Endothelial cell of umbilical vein (primary cell): ENCODE measurements around the gene CDK5RAP2. TPM values are rescaled to one million over a fixed set of nuclear protein-coding genes. Genes with fewer than 3 reads are reported as not detected.

Experiments
- BruUV-seq: library from RNA; stranded (reverse); fragments of 400-500 nt; replicated peaks from 2 replicates; lab custom pipeline; 2021; lab: Mats Ljungman, UMichigan
- CTCF ChIA-PET: fragments of 300-600, 350-600 bp; sonication (Branson Sonifier 250); formaldehyde crosslinking; loops from one replicate; lab custom pipeline; 2021; ENCODE audit warnings: antibody characterized with exemption, inconsistent platforms; lab: Charles Lee
- POLR2A ChIA-PET: fragments of 300-600, 350-600 bp; sonication (Branson Sonifier 250); formaldehyde crosslinking; loops from one replicate; lab custom pipeline; 2021; ENCODE audit warnings: antibody characterized with exemption, inconsistent platforms; lab: Charles Lee
- DNase-seq: peaks from one replicate; pipeline ENCODE4 v3.0.0-alpha.2; 2011; ENCODE audit warnings: low read depth, low spot score
- FAIRE-seq: peaks from 2 replicates; lab custom pipeline; 2011; peaks lifted over from hg19 to GRCh38; lab: Jason Lieb, UNC
- H2AFZ ChIP-seq: 2 replicates; pipeline ENCODE4 v1.6.0; 2012; ENCODE audit warnings: low read depth, low read length, control low read depth, inconsistent platforms
- H3K27ac ChIP-seq: 2 replicates; pipeline ENCODE4 v1.5.1; 2011; ENCODE audit warnings: low read depth, mild to moderate bottlenecking, control low read depth, low read length, moderate library complexity; ENCODE audit not compliant: insufficient read depth
- H3K27me3 ChIP-seq, 2 experiments: 2 replicates each; pipeline versions ENCODE4 v1.6.0 to v1.6.1; 2011; ENCODE audit warnings: low read length in 2 of 2, mixed read lengths in 1 of 2; ENCODE audit not compliant: control insufficient read depth in 2 of 2, insufficient read depth in 2 of 2
- H3K36me3 ChIP-seq, 2 experiments: 2 replicates in 1 of 2; 3 replicates in 1 of 2; pipeline ENCODE4 v1.5.1; 2011; ENCODE audit warnings: low read length in 2 of 2, mild to moderate bottlenecking in 1 of 2, moderate library complexity in 1 of 2; ENCODE audit not compliant: control insufficient read depth in 2 of 2, insufficient read depth in 2 of 2; ENCODE audit errors: extremely low read depth in 1 of 2
- H3K4me1 ChIP-seq: 3 replicates; pipeline ENCODE4 v1.5.1; 2011; ENCODE audit warnings: mild to moderate bottlenecking, low read length; ENCODE audit not compliant: control insufficient read depth, insufficient read depth; ENCODE audit errors: extremely low read depth
- H3K4me2 ChIP-seq: 2 replicates; pipeline ENCODE4 v1.6.1; 2011; ENCODE audit warnings: low read length, control low read depth, mixed read lengths; ENCODE audit not compliant: insufficient read depth
- H3K4me3 ChIP-seq, 3 experiments: fragments of 200-600 bp in 1 of 3; sonication (generic), shearing (Covaris generic) in 1 of 3; replicated peaks in 1 of 3; 2 replicates each; pipeline ENCODE4 v1.5.1; 2011 to 2016; ENCODE audit warnings: control low read depth in 3 of 3, low read length in 3 of 3, mild to moderate bottlenecking in 2 of 3, inconsistent platforms in 1 of 3, low read depth in 1 of 3, moderate library complexity in 1 of 3; ENCODE audit not compliant: insufficient read depth in 1 of 3
- H3K79me2 ChIP-seq: 2 replicates; pipeline ENCODE4 v1.6.0; 2012; ENCODE audit warnings: low read length, inconsistent platforms; ENCODE audit not compliant: control insufficient read depth, insufficient read depth
- H3K9ac ChIP-seq: replicated peaks from 2 replicates; pipeline ENCODE3; 2011; ENCODE audit warnings: low read length, control low read depth; ENCODE audit not compliant: insufficient read depth; ENCODE audit errors: extremely low read depth
- H3K9me1 ChIP-seq: replicated peaks from 3 replicates; pipeline ENCODE4 v1.6.0; 2011; ENCODE audit warnings: mild to moderate bottlenecking, low read length; ENCODE audit not compliant: control insufficient read depth, insufficient read depth; ENCODE audit errors: extremely low read depth
- H3K9me3 ChIP-seq: replicated peaks from 2 replicates; pipeline ENCODE4 v1.5.1; 2012; ENCODE audit warnings: low read length, inconsistent platforms; ENCODE audit not compliant: control insufficient read depth, insufficient read depth
- H4K20me1 ChIP-seq: replicated peaks from 2 replicates; pipeline ENCODE3; 2011; ENCODE audit warnings: mild to moderate bottlenecking, low read length; ENCODE audit not compliant: control insufficient read depth, insufficient read depth; ENCODE audit errors: extremely low read depth
- EZH2 ChIP-seq: IDR thresholded peaks from 2 replicates; pipeline ENCODE4 v1.6.1; 2012; ENCODE audit warnings: borderline replicate concordance, low read depth, mild to moderate bottlenecking, moderate library complexity, low read length, inconsistent platforms; ENCODE audit not compliant: severe bottlenecking
- FOS ChIP-seq: IDR thresholded peaks from 2 replicates; pipeline ENCODE4 v1.6.1; 2011; ENCODE audit warnings: mild to moderate bottlenecking, low read length, moderate library complexity, borderline replicate concordance; ENCODE audit not compliant: insufficient read depth
- GATA2 ChIP-seq: IDR thresholded peaks from 2 replicates; pipeline ENCODE4 v1.7.0; 2011; ENCODE audit warnings: low read depth, mild to moderate bottlenecking, moderate library complexity, mixed read lengths, low read length; ENCODE audit not compliant: insufficient read length, insufficient read depth
- JUN ChIP-seq: IDR thresholded peaks from 2 replicates; pipeline ENCODE4 v1.6.1; 2011; ENCODE audit warnings: borderline replicate concordance, low read depth; ENCODE audit not compliant: insufficient read length, insufficient read depth
- MYC ChIP-seq: IDR thresholded peaks from one replicate; pipeline ENCODE4 v1.6.1; 2011; ENCODE audit warnings: mild to moderate bottlenecking, low read depth, low read length
- POLR2A ChIP-seq: IDR thresholded peaks from 2 replicates; pipeline ENCODE4 v1.6.1; 2012; ENCODE audit warnings: low read depth, mild to moderate bottlenecking, control low read depth, low read length
- POLR2AphosphoS5 ChIP-seq: IDR thresholded peaks from 2 replicates; pipeline ENCODE4 v1.6.1; 2012; ENCODE audit warnings: low read depth, mild to moderate bottlenecking, control low read depth, low read length, moderate library complexity; ENCODE audit not compliant: insufficient read depth
- dilution Hi-C: fragments of 300-500 bp; cut with MboI; formaldehyde crosslinking; loops from one replicate; pipeline ENCODE4 v1.15.0; 2019; ENCODE audit warnings: low sequenced_read_pairs; ENCODE audit not compliant: extremely low pct_ligation_motif_present
- intact Hi-C: fragments of 100-400 bp; cut with micrococcal nuclease; formaldehyde crosslinking; loops from one replicate; pipeline ENCODE4 v1.10.0; 2022
- polyA plus RNA-seq, 4 experiments: library from polyadenylated mRNA; depleted of rRNA in 3 of 4; stranded (reverse) in 3 of 4; unstranded in 1 of 4; fragments of >200 nt; gene quantifications; 2 replicates each; pipeline versions ENCODE4 v1.2.1 to v1.2.3, GENCODE V29; 2011 to 2012; ENCODE audit warnings: missing spikeins in 1 of 4
- total RNA-seq: library from RNA; stranded (reverse); gene quantifications from 2 replicates; pipeline ENCODE4 v1.2.3, GENCODE V29; 2021
- TF ChIP-seq, protein P1 (sequence below): IDR thresholded peaks from 2 replicates; pipeline ENCODE4 v1.6.1; 2011; ENCODE audit not compliant: insufficient read depth, insufficient read length
- TF ChIP-seq, protein P2 (sequence below), 2 donors: IDR thresholded peaks; 1 replicate in 1 of 2; 2 replicates in 1 of 2; pipeline ENCODE4 v1.5.1; 2011; ENCODE audit warnings: low read length in 2 of 2, mild to moderate bottlenecking in 2 of 2, moderate library complexity in 2 of 2, control low read depth in 1 of 2, inconsistent platforms in 1 of 2, low read depth in 1 of 2; ENCODE audit not compliant: insufficient read depth in 1 of 2; ENCODE audit errors: extremely low read depth in 1 of 2

The CDK5RAP2 gene
- total and polyA plus RNA-seq, 2 donors (not counting 3 experiments of a cell fraction or from before 2014, with no cell fraction given): 17.5 to 56.7 TPM

DNA sequence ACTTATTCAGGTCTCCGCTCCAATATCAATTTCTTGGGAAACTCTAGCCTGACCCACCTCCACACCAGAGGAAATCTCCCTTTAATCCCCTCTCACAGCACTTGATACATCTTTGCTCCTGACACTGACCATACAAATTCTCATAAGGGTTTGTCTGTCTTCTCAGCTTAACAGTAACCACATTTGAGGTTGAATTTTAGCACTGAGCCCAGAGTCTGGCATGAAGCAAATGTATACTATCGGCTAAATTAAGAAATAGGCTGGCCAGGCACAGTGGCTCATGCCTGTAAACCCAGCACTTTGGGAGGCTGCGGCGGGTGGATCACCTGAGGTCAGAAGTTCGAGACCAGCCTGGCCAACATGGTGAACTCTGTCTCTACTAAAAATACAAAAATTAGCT lies 9.7 kb downstream of the CDK5RAP2 start:
- no TSS peak for BruUV-seq
- no peak overlapping the region for H3K27ac ChIP-seq
- ChIA-PET POLR2A (no interaction called here), CTCF (interaction anchor here (0.9 kb wide), 1 partner anchor 39 kb away, joined by 3 read pairs; no protein-coding TSS in a partner anchor)
- no peaks in the 10 kb centered on the region for H3K9me1 ChIP-seq
- H2AFZ ChIP-seq: no peak overlapping the region
- TF ChIP-seq, protein P1, sequence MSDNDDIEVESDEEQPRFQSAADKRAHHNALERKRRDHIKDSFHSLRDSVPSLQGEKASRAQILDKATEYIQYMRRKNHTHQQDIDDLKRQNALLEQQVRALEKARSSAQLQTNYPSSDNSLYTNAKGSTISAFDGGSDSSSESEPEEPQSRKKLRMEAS: no peak
- TF ChIP-seq MYC (no peak), EZH2 (no peak), GATA2 (no peak), FOS (no peak), JUN (no peak), POLR2A (no peak), POLR2AphosphoS5 (no peak)
- TF ChIP-seq, protein P2, sequence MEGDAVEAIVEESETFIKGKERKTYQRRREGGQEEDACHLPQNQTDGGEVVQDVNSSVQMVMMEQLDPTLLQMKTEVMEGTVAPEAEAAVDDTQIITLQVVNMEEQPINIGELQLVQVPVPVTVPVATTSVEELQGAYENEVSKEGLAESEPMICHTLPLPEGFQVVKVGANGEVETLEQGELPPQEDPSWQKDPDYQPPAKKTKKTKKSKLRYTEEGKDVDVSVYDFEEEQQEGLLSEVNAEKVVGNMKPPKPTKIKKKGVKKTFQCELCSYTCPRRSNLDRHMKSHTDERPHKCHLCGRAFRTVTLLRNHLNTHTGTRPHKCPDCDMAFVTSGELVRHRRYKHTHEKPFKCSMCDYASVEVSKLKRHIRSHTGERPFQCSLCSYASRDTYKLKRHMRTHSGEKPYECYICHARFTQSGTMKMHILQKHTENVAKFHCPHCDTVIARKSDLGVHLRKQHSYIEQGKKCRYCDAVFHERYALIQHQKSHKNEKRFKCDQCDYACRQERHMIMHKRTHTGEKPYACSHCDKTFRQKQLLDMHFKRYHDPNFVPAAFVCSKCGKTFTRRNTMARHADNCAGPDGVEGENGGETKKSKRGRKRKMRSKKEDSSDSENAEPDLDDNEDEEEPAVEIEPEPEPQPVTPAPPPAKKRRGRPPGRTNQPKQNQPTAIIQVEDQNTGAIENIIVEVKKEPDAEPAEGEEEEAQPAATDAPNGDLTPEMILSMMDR (IDR thresholded peaks at IDR 0.05; ENCODE audit: extremely low read depth in 1 of 2, insufficient read depth in 1 of 2, low read depth in 1 of 2, low read length in 2 of 2): no peak
- no peak overlapping the region for H3K4me2 ChIP-seq
- no peaks in the 10 kb centered on the region for H3K9me3 ChIP-seq
- H3K9ac ChIP-seq: no peak overlapping the region
- H3K27me3 ChIP-seq: no peaks in the 10 kb centered on the region
- H3K4me1 ChIP-seq: no peaks in the 10 kb centered on the region
- peaks cover 22% of the 10 kb centered on the region for H3K79me2 ChIP-seq
- intact Hi-C loops: no loop called here
- no peaks in the 10 kb centered on the region for H4K20me1 ChIP-seq
- dilution Hi-C loops: no loop called here
- peaks cover 10 to 14% of the 10 kb centered on the region in 2 experiments for H3K36me3 ChIP-seq
- FAIRE-seq: no peak
- no peak overlapping the region for H3K4me3 ChIP-seq
- no peak for DNase-seq
